ENCODE measurements around the gene SKA2. TPM values are rescaled to one million over a fixed set of nuclear protein-coding genes. Genes with fewer than 3 reads are reported as not detected.
A peak's percentile ranks its signal among the peaks of the same experiment; 100 is the strongest.
"Not testable (repeated sequence)": the region's sequence is repeated elsewhere in the genome, so short reads cannot be mapped to it uniquely, and the experiment has no call there.

The SKA2 gene
- total RNA-seq, 1 donor from 2014 or later, result 41.9 TPM

- no peak for DNase-seq (ENCODE audit: low read depth)
These were observed 2.1 kb downstream of the SKA2 start for GRCh38 chr17:59152925-59153324.

DNA sequence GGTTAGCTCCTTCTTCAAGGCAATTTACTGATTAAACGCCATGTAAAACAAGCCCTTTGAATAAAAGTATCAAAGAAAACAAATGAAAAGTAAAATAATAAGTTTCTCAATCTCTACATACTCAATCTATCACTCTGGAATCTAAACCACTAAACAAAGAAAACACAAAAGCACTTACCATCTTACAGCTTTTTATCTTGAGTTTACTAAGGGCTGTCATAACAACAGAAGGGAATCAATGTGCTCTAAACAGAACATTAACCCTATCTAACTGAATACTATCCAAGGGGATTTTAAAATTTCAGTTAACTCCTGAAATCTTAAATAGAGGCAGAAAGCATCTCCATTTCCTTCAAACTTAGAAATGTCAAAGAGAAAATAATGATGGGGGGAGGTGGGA is 3.4 kb downstream of the SKA2 start:
- DNase-seq (ENCODE audit: low read depth), result no peak

- no peak for DNase-seq (ENCODE audit: low read depth)
These were observed 4.0 kb downstream of the SKA2 start for GRCh38 chr17:59151006-59151405.

- DNase-seq (ENCODE audit: low read depth), result no peak
These were observed 5.0 kb downstream of the SKA2 start for GRCh38 chr17:59149841-59150511.

DNA sequence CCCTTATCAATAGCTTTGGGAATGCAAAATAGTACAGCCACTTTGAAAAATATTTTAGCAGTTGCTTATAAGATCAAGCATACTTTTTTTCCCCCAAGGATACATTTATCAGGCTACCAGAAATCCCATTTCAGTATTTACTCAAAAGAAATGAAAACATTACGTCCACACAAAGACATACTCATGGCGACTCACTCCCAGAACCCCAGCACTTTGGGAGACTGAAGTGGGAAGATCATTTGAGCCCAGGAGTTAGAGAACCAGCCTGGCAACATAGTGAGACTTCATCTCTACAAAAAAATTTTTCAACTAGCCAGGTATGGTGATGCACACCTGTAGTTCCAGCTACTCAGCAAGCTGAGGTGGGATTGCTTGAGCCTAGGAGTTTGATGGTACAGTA is 5.9 kb downstream of the SKA2 start:
- no peak for DNase-seq (ENCODE audit: low read depth)

GRCh38 chr17:59145571-59146096 is 9.4 kb downstream of the SKA2 start:
- DNase-seq (ENCODE audit: low read depth), result no peak

DNA sequence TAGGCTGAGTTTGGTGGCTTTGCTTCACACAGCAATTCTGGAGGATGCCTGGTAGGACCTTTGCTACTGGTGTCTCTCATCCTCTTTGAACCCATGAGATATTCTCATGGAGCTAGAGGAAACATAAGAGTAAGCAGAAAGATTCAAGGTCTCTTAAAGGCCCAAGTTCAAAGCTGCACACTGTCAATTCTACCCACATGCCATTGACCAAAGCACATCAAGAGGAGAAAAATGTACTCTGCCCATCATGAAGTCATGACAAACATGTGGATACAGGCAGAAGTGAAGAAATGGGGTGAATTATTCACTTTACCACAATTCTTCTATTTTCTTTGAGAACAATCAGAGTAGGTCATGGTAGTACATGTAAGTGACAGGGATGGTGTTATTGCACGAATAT is 13.1 kb downstream of the SKA2 start:
- no peak for DNase-seq (ENCODE audit: low read depth)

DNA sequence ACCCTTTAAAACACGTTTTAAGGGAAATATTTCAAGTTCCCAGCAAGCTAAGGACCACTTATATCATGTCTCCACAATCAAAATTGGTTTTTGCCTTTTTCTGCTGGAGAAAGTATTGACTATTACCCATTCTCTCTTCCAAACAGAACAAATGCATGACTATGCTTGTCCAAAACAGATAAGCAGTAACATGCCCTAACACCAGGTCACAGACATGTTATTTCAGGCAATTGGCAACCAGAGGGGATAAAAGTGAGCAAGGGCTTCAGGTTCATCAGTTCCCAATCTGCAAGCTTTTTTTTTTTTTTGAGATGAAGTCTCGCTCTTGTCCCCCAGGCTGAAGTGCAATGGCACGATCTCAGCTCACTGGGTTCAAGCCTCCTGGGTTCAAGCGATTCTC is 15.0 kb downstream of the SKA2 start:
- DNase-seq (ENCODE audit: low read depth), result no peak

GRCh38 chr17:59138339-59138738 is 16.6 kb downstream of the SKA2 start:
- not testable (repeated sequence) for DNase-seq (ENCODE audit: low read depth)

- DNase-seq (ENCODE audit: low read depth), result no peak
These were observed 23.9 kb downstream of the SKA2 start for GRCh38 chr17:59131131-59131530.

GRCh38 chr17:59129814-59130213 is 25.2 kb downstream of the SKA2 start:
- no peak for DNase-seq (ENCODE audit: low read depth)

DNA sequence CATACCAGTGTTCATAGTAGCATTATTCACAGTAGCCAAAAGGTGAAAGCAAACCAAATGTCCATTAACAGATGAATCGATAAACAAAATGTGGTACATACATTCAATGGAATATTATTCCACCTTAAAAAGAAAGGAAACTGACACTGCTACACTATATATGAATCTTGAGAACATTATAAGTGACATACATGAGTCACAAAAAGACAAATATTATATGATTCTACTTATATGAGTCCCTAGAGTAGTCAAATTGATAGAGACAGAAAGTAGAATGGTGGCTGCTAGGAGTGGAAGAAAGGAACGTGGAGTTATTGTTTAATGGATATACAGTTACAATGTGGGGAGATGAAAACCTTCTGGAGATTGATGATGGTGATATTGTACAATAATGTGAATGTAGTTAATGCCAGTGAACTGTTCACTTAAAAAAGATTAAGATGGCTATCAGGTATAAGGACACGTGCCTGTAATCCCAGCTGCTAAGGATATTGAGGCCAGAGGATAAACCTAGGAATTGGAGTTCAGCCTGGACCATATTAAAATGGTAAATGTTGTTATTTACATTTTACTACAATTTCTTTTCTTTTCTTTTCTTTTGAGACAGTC is 28.1 kb downstream of the SKA2 start:
- DNase-seq (ENCODE audit: low read depth), result no peak

GRCh38 chr17:59124665-59125064 is 30.3 kb downstream of the SKA2 start:
- no peak for DNase-seq (ENCODE audit: low read depth)

DNA sequence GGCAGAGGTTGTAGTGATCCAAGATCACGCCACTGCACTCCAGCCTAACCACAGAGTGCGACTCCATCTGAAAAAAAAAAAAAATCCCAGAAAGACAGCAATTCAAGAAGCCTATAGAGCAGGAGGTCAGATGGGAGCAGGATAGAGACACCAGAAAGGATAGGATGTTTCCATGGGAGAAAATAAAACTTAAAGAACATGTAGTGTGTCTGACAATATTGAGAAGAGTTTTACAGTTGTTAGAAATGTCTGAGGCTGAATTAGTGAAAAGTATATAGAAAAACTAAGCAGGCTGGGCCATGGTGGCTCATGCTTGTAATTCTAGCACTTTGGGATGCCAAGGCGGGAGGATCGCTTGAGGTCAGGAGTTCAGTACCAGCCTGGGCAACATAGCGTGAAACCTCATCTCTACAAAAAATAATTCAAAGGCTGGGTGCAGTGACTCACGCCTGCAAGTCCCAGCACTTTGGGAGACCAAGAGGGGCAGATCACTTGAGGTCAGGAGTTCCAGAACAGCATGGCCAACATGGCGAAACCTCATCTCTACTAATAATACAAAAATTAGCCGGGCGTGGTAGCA is 33.0 kb downstream of the SKA2 start:
- DNase-seq (ENCODE audit: low read depth), result peak; percentile 37

GRCh38 chr17:59115474-59115873 is 39.5 kb downstream of the SKA2 start:
- DNase-seq (ENCODE audit: low read depth), result no peak

- DNase-seq (ENCODE audit: low read depth), result no peak
These were observed 43.4 kb downstream of the SKA2 start for GRCh38 chr17:59111539-59111938.

DNA sequence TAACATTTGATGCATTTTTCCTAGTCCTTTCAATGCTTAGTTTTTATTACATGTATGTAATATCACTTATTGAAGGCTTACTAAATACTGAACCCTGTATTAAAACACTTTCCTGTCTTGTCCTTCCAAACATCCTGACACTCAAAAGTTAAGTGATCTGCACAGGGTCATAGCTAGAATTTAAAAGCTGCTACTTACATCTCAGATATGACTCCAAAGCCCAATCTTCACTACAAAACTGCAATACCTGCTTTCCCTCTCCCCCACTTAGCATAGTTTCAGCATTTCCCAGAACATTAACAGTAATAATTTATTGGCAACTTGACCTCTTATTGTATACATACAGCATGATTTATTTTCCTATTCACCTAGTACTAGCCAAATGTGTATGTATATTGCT is 44.0 kb downstream of the SKA2 start:
- no peak for DNase-seq (ENCODE audit: low read depth)

GRCh38 chr17:59108400-59109102 is 46.4 kb downstream of the SKA2 start:
- no peak for DNase-seq (ENCODE audit: low read depth)

- DNase-seq (ENCODE audit: low read depth), result no peak
These were observed 47.7 kb downstream of the SKA2 start for GRCh38 chr17:59107306-59107670.

GRCh38 chr17:59106463-59107305 is 48.3 kb downstream of the SKA2 start, which contains the start of gene TRIM37:
TSS of gene TRIM37 (minus strand) at chr17:59106880. CDS start at chr17:59106461, 419 bp downstream.
- DNase-seq (ENCODE audit: low read depth), result peak; percentile 99

DNA sequence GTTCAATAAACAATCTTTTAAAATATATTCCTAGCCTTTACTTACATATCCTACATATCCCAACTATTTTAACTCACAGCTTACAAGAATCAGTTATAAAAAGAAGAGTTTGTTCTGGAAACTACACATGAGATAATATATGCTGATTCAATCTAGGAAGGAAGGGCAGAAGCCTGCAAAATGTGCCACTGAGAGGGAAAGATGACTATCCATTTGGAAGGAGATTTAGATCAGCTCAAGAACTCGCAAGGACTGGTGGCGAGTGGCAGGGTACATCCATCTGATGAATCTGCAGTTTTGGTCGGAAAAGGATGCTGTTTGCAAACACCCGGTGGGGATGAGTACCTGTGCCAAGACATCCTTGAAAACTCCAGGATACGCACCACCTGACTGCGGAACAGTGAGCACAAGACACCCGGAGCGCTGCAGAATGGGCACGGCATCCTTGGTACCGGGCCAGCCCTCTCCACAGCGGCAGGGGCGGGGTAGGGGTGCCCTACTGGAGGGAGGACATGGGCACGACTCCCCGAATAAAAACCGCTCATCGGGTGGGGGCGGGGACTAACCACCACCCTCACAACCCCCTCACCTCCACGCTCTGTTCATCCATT is 49.0 kb downstream of the SKA2 start:
- DNase-seq (ENCODE audit: low read depth), result peak; percentile 68
